RPMI8226 (cell line): ENCODE data around the gene HCCS.

Source experiments
- DNase-seq: peaks from one replicate; pipeline ENCODE4 v3.0.0-alpha.2; 2015

The HCCS gene

DNA sequence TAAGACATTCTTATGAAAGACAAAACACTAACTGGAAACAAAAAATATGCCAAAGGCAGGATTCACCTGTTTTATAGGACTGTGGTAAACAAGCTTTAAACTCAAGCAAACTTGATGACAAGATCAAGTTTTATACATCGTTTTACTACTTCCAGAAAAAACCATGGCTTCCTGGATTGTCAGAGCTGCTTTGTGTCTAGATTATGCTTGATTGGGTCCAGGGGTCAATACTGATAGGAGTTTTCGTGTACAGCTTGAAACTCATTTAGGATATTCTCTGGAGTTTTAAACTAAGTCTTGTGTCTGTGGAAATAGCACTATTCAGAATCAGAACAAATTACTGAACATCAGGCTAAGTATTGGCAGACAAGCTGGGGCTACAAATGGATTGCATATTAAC lies 13.0 kb downstream of the HCCS start:
- no peak for DNase-seq

DNA sequence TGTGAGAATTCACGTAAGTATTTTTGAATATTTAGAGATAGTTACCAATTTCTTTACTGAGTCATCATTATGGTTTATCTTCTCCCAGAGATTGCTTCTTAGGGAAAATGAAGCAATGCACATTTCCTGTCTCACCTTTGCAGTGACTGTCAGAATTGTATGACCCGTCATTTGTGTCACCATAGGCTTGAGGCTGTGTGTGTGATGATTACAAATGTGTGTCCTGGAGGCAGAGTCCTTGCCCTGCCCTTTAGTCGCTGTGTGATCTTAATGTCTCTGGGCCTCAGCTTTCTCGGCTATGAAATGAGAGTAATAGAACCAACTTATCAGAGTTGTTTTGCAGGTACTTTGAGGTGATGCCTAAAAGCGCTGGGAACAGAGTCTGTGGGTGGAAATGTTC lies 13.9 kb downstream of the HCCS start:
- DNase-seq = no peak

DNA sequence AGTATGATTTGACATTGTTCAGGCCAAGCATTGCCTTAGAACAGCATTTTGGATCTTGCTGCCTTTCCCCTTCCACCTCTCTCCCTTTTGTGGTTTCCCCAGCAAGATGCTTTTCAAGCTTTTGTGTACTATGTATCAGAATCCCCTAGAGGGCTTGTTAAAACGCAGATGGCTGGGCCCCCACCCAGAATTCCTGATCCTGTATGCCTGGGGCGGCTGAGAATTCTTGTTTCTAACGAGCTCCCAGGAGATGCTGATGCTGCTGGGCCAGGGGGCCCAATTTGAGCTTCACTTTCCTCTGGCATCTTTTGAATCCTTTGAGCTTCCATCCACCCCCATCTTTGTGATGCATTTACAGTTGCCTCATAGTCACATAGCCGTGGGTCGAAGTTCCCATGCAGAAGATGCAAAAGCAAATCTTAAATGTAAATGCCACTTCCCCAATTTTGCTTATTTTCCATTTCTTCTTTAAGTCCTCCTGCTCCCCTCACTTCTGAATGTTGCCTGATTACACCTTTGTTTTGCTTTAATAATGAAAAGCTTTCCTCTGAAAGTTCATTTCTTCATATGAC lies 18.5 kb downstream of the HCCS start:
- DNase-seq = no peak

DNA sequence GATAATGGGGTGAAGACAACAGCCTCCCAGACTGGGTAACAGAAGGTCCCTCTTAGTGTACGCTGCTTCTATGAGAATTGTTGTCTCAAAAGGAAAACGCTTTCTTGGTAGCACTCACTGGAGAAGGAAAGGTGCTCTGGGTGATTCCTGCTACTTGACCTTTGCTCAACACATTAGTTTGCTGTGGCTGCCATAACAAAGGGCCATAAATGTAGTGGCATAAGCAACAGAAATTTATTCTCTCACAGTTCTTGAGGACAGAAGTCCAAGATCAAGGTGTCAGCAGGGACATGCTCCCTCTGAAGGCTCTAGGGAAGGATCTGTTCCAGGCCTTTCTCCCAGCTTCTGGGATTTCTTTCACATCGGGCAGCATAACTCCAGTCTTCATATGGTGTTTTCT lies 19.0 kb downstream of the HCCS start:
- DNase-seq = no peak

DNA sequence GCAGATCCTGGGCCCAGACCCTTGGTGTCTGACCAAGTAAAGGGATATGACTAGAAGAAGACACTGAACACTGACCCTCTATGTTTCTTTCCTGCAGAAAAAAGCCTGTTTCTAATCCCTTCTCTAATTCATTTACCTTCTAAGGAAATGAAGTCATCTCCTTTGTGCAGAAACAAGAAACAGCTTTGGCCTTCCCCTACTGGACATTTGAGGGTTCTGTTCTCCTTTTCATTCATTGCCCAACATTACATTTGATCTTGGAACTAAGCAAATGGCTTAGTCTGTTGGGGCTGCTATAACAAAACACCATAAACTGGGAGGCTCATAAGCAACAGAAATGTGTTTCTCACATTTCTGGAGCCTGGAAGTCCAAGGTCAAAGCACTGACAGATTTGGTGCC lies 20.0 kb downstream of the HCCS start:
- DNase-seq = no peak

DNA sequence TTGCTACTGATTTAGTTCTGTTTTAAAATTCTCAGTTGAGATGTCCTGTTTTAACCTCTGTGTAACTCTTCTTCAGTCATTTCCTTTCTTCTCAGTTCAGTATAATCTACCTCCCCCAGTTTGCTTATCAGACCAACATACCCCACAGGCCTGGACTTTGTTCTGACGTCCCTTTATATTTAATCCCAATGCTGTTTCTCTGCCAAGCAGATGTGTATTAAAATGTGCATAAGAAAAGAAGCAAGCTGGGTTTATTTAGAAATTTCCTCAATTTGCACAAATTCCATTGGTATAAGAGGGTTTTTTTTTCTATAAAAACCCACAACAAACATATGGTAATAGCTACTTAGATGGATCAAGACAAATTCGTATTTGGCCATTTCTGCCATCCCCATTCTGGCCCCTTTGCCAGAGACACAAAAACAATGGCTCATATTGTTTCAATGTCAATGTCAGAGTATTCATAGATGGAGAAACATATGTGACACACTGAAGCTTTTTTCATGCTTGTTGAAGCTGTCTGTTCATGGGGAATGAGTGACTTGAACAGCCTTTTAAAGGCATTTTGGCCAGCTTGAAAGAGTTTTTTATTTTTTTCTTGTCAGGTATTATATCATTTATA lies 24.5 kb downstream of the HCCS start:
- no peak for DNase-seq

DNA sequence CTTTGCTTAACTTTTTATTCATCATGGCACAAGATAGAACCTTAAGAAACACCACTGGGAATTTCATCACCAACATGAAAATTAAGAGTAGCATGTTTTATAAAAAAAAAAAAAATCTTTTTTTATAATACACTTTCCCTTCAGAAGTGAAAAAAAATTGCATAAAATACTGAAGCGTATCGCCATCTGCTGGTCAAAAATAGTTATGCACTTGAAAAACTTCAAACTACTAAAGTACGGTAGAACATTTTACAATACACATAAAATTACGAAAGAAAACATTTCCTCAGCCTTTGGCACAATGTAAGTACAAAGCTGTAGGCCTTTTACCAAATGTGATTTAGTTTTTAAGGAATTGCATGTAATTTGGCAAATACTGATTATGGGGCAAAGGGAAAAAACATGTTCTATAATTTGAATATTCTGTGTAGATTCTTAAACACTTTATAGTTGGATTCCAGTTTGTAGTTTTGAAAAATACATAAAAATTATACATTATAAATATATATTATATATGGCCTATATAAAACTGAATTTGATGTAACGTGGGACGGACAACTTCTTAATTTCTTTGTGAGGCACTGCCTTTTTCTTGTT lies 26.5 kb downstream of the HCCS start:
- peak; percentile 53 for DNase-seq

DNA sequence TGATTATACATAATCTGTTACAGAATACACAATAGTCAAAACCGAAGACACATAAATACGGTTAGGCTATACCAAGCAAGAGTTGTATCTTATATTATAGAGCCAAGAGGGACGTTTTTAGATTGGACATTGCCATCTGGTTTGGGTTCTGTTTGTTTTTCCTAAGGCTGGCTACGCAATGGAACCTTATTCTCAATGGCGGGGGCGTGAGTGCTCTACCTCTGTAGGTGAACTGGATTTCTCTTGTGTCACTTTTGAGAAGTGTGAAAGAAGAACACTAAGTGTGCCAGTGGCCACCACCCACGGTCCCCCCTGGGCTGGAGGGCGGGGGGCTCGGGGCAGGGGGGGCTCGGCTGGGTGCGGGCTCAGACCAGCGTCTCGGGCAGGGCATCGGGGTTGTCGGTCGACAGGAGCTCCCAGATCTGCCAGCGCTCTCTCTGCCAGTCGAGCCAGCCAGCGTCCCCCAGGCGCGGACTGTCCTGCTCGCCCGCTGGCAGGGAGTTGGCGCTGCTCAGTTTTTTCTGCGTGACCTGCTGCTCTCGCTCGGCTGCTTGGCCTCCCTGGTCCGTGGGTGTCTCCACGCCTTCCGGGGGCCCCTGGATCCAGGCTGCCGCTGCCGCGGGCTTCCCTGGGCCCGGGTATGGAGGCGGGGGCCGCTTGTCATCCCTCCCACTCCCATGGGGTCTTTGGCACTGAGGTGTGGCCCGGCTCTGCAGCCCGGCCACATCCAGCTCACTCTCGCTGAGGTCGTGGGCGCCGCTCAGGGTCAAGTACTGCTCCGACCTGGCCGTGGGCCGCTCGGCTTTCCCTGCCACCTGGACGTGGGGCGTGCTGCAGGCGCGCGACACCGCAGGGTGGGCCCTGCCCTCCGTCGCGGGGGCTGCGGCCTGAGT lies 27.6 kb downstream of the HCCS start:
- DNase-seq = no peak

DNA sequence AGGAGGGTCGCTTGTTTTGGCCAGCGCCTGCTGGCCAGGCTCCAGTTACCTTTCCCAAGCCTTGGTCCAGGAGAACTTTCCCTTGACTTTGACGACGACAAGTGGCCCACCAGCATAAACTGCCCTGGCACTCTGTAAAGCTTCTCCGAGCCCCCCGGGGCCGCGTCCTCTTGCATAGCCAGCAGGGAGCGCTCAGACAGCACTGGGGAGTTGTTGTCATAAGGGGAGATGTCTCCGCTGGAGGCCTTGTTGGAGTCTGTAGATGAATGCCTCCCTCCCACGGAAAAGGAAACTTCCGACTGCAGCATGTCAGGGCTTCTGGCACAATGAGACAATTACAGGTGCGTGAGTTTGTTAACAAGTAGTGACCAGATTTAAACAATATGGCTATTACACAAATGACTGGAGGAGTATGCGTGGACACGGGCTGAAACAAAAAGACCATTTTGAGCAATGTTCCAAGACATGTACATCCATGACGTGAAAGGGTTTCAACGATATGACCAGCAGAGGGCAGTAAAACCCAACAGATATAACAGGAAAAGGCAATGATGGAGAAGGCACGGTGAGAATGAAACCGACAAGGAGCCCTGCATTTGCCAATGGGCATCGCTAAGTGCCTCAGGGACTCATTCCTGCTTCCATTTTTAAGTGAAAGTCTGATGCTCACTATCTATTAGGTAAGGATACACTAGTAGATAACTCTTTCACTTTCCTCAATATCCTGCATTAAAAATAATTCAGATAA lies 33.0 kb downstream of the HCCS start:
- peak; percentile 77 for DNase-seq

DNA sequence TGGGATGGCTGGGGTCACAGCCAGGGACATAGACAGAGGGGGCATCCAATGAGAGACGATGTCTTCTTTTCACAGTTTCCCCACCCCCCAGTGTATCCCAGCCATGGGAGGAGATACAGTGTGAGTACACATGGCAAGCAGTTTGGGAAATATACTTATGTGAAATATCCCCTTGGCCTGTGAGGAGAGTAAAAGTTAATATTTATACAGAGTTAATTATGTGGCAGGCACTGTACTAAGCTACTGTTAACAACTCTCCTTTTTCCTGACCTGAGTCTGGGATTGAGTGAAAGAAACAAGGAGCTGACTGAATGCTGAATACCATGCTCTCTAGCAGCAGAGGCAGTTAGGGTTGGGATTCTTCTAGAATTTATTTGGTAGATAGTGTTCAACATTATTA lies 35.3 kb downstream of the HCCS start:
- no peak for DNase-seq

DNA sequence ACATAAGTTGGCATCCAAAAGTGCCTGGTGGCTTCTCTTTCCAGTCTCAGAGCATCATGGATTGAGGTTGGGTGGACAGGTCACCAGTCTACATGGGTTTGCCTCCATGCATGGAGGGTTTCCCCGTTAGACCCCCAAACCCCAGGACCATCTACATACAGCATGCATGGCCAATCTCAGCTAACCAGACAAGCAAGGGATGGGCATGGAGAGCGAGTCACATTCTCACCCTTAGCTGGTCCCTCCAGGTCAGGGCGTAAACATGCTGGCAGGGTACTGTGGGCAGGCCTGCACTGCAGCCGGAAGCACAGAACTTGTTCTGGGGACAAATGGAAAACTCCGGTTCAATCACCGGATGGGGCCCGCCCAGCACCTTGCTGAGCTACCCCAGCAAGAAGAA lies 37.3 kb downstream of the HCCS start:
- no peak for DNase-seq

DNA sequence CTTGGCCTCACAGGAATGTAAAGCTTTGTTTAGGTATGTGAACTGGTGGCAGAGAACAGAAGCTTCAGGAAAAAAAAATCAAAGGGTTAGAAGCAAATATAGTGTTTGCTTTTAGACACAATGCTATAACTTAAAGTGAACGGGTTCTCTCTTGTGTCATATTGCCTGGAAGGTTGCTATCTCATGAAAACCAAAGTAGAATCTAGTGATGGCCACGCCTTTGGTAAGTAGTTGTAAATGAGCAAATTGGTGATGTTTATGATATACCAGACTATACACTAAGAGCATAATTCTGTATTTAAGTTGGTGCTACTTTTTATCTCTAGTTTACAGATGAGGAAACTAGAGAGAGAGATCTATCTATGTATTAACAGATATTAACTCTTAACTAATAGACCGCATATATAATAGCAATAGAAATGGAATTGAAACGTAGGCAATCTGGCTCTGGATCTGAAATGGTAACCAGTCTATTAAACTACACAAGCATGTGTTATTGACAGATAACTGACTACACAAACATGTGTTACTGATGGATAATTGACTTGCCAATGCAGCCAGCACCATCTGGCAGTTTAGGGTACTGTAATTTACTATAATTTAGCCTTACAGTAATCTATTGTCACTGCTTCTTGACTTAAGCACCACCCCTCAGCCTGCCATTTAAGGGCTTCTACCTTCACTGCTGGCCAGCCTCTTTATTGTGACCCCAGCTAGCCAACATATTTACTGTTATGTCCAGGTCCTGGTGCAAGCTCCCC lies 40.8 kb downstream of the HCCS start:
- DNase-seq = no peak

DNA sequence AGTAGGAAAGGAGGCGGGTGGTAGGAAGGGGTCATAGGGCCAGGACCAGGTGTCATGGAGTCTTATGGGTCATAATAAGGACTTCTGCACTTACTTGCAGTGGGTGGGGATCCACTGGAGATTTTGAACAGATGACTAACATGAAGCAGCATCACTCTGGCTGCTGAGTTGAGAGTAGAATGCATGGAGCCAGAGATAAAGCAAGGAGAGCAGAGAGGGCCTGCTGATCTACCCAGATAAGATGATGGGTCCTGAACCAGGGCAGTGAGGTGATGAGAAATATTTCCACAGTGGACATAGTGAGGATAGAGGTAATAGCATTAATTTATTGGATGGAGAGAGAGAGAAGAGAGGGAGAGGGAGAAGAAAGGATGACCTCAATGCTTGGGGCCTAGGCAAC lies 48.0 kb downstream of the HCCS start:
- no peak for DNase-seq

DNA sequence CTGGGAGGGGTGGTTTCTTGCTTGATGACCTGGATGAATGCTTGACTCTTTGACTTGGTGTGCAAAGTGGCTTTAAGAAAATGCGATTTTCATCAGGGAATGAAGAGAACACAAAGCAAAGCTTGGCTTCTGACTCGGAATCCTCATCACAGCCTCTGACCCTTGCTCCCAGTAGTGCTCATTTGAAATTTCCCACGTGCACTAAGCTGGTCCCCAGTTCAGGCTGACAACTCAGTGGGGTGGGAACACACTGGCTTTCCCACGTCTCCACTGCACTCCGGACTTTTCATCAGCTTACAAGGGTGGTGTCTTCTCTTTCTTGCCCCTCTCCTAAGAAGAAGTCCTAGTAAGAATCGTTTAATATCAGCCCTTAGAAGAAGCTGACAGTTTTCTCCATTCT lies 53.3 kb downstream of the HCCS start:
- no peak for DNase-seq

DNA sequence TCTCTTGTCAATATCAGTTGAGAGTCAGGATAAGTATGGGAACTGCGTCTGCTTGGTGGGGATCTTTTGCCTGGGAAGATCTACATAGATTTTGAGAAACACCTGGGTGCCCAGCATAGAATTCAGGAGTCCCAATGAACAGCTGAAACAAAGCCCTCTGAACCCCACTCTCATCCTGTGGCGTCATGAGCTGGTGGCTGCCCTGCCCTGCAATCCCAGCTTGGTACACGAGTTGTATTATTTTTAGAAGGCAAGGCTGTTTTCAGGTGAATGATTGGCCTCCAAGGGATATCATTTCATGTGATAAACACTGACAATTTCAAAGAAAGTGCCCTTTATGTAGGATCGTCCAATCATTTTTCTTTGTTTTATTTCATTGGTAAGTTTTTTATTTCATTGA lies 60.8 kb downstream of the HCCS start:
- no peak for DNase-seq

DNA sequence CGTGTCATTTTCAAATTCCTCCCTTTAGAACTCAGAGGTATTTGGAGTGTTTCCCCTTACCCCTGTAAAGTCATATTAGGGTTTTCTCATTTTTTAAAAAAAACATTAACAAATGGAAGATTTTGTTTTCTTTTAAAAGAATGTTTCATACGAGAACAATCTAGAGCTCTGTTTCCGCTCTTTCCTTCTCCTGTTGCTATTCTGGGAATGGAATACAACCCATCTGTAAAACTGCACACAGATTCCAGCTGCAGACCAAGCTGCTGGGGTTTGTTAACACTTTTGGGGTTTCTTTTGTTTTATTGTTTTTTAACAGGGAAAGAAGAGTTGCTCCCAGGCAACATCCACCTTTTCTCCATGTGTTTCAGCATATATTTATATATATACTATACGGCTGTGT lies 61.3 kb downstream of the HCCS start:
- DNase-seq = no peak
